Activated naive CD8-positive, alpha-beta T cell treated with anti-CD3 and anti-CD28 coated beads, Interleukin-2, amount 10 ng/mL, durations not matched to agents 7 days and 5 days (primary cell): ENCODE measurements around the gene ZYG11A. TPM values are rescaled to one million over a fixed set of nuclear protein-coding genes. Genes with fewer than 3 reads are reported as not detected.

ENCODE experiments used
- ATAC-seq: fragments of 150-1000 bp; cut with Tn5 transposase; one replicate; pipeline ENCODE4 v1.10.0; 2021; ENCODE audit warnings: low read depth, moderate library complexity
- POLR2A ChIA-PET: fragments of 350-600 bp; sonication (Branson Sonifier 250); formaldehyde crosslinking; loops from one replicate; lab custom pipeline; 2021; ENCODE audit warnings: antibody characterized with exemption; lab: Charles Lee
- DNase-seq: peaks from one replicate; pipeline ENCODE4 v3.0.0; 2021
- H3K27ac Mint-ChIP-seq: one replicate; pipeline ENCODE4 v1.8.0; 2022; ENCODE audit warnings: mild to moderate bottlenecking, mixed read lengths
- H3K27me3 Mint-ChIP-seq: one replicate; pipeline ENCODE4 v1.8.0; 2022; ENCODE audit warnings: mild to moderate bottlenecking, moderate library complexity, mixed read lengths
- H3K36me3 Mint-ChIP-seq: one replicate; pipeline ENCODE4 v1.8.0; 2021; ENCODE audit warnings: mild to moderate bottlenecking, mixed read lengths
- H3K4me1 Mint-ChIP-seq: one replicate; pipeline ENCODE4 v1.8.0; 2021; ENCODE audit warnings: mixed read lengths
- H3K4me3 Mint-ChIP-seq: one replicate; pipeline ENCODE4 v1.8.0; 2022; ENCODE audit warnings: mild to moderate bottlenecking, moderate library complexity, mixed read lengths
- H3K9me3 Mint-ChIP-seq: one replicate; pipeline ENCODE4 v1.8.0; 2021; ENCODE audit warnings: mixed read lengths
- microRNA-seq: library from miRNA; unstranded; fragments of <30 nt; microRNA quantifications from one replicate; pipeline ENCODE4 v1.2.0, GENCODE V29; 2022
- total RNA-seq, 2 experiments: library from RNA; stranded (reverse); gene quantifications; one replicate each; pipeline ENCODE4 v1.2.3, GENCODE V29; 2021

Gene ZYG11A
- total RNA-seq, 2 experiments from 2014 or later: 0.08 to 0.09 TPM

DNA sequence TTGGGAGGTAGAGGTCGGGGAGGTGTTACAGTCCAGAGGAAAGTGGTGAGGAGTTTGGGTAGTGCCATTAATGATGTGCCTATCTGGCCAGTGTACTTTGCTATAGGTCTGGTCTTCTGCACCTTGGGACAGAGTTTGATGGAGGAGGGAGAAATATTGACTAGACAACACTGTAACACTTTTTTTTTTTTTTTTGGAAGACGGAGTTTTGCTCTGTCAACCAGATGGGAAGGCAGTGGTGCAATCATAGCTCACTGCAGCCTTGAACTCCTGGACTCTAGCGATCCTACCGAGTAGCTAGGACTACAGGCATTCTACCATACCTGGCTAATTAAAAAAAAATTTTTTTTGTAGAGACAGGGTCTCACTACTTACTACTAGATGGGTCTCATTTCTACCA, 86.5 kb downstream of the ZYG11A start:
- DNase-seq (no peak), ATAC-seq (no peak)
- H3K27ac Mint-ChIP-seq: no peak overlapping the region
- H3K36me3 Mint-ChIP-seq: no peaks in the 10 kb centered on the region
- H3K4me1 Mint-ChIP-seq: peaks cover 12% of the 10 kb centered on the region
- no peaks in the 10 kb centered on the region for H3K9me3 Mint-ChIP-seq
- H3K4me3 Mint-ChIP-seq: no peak overlapping the region
- peaks cover 5% of the 10 kb centered on the region for H3K27me3 Mint-ChIP-seq
- POLR2A ChIA-PET: no interaction called here

DNA sequence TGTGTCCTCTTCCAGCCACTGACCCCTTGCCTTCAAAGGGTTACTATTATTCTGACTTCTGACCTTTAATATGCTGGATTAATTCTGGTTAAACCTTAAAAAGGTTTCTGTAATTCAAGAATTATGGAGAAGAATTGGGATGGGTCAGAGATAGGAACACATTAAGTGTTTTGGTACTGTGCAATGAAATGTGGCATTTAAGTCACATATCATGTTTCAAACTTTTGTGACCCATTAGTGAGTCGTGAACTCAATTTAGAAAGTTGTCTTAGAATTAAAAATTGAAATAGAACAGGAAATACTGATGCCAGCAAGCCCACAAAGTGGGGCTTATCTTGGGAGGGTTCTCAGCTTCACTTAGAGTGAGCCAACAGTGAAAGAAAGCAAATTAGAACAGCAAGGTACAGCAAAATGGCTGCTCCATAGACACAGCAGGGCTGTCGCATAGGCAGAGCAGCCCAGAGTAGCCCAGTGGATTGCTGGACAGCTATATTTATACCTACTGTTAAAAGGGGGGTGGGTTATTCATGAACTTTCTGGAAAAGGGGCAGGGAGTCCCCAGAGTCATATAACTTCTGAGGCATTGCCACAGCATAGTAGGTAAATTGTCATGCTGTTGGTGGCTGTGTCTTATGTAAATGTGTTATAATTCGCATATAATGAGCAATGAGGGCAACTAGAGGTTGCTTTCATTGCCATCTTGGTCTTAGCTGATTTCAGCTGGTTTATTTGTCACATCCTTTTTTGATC, 95.0 kb downstream of the ZYG11A start:
- Mint-ChIP-seq H3K27me3 (no peaks in the 10 kb centered on the region), H3K4me1 (no peaks in the 10 kb centered on the region), H3K9me3 (no peaks in the 10 kb centered on the region), H3K4me3 (no peak overlapping the region), H3K27ac (no peak overlapping the region), H3K36me3 (no peaks in the 10 kb centered on the region)
- POLR2A ChIA-PET: no interaction called here
- ATAC-seq (no peak), DNase-seq (no peak)

DNA sequence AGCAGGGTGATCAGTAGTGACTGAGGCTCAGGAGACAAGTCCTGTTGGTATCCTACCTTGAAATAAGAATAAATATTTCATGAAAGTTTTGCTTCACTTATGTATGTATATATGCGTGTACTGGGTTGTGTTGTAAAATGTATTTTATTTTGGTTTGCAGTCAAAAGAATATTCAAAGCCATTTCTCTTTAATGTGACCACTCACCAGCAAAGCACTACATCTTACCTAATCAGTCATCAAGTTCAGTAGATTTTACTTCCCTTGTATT, 95.6 kb downstream of the ZYG11A start:
- H3K36me3 Mint-ChIP-seq: no peaks in the 10 kb centered on the region
- no peak overlapping the region for H3K27ac Mint-ChIP-seq
- POLR2A ChIA-PET: no interaction called here
- no peaks in the 10 kb centered on the region for H3K9me3 Mint-ChIP-seq
- ATAC-seq (no peak), DNase-seq (no peak)
- no peaks in the 10 kb centered on the region for H3K27me3 Mint-ChIP-seq
- no peak overlapping the region for H3K4me3 Mint-ChIP-seq
- no peaks in the 10 kb centered on the region for H3K4me1 Mint-ChIP-seq

DNA sequence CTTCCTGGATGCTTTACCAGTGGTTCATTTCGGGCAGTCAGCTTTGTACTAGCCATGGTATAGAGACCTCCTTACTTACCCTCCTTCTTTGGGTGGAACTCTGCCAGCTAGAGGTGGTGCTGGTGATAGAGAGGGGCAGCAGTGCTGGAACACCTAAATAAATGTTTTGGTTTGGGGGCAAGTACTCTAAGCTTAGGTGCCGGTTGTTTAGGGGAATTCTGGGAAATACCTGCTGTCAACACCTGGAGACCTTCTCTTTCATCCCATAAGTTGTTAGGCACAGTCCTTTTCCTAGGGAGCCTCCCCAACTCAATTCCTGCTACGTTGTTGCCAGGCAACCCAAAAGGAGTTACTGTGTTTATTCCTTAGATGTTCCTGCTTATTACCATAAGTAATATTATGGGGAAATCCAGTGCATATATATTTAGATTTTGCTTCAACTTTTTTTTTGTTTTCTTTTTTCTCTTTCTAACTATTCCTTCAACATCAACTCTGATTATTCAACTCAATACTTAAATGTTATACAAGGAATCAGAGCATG, 101.4 kb downstream of the ZYG11A start:
- no peaks in the 10 kb centered on the region for H3K4me1 Mint-ChIP-seq
- H3K9me3 Mint-ChIP-seq: no peaks in the 10 kb centered on the region
- H3K4me3 Mint-ChIP-seq: no peak overlapping the region
- no peaks in the 10 kb centered on the region for H3K27me3 Mint-ChIP-seq
- ATAC-seq: no peak
- no peaks in the 10 kb centered on the region for H3K36me3 Mint-ChIP-seq
- no peak overlapping the region for H3K27ac Mint-ChIP-seq
- POLR2A ChIA-PET: no interaction called here
- DNase-seq: no peak

DNA sequence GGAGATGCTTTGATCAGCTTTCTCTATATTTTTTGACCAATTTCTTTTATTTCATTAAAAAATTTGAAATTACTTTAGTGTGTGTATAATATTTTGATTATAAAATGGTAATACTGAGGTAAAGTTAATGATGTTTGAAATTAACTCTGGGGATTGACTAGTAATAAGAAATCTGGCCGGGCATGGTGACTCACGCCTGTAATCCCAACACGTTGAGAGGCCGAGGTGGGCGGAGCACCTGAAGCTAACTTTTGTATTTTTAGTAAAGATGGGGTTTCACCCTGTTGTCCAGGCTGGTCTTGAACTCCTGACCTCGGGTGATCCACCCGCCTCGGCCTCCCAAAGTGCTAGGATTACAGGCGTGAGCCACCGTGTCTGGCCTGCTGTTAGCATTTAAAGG, 102.0 kb downstream of the ZYG11A start:
- ATAC-seq (no peak), DNase-seq (no peak)
- POLR2A ChIA-PET: no interaction called here
- Mint-ChIP-seq H3K4me1 (no peaks in the 10 kb centered on the region), H3K36me3 (peaks cover 4% of the 10 kb centered on the region), H3K27me3 (no peaks in the 10 kb centered on the region), H3K27ac (no peak overlapping the region), H3K4me3 (no peak overlapping the region), H3K9me3 (no peaks in the 10 kb centered on the region)

Small RNAs within 50 kb of the gene (microRNA-seq; reads per million reads assigned to microRNA genes)
- not detected for gene MIR1273F
- not detected for gene MIR1273G
- not detected for gene MIR5095

Other genes starting within 250 kb of the ZYG11A start
- gene GPX7, start 240.4 kb upstream of the ZYG11A start, total RNA-seq: 10 to 100 TPM; 13.5 to 13.9 TPM
- 10 to 100 TPM; 27.9 to 28.8 TPM for gene SHISAL2A, start 209.6 kb upstream of the ZYG11A start, total RNA-seq
- 10 to 100 TPM; 10.2 to 10.9 TPM for gene COA7, start 144.4 kb upstream of the ZYG11A start, total RNA-seq
- gene ZYG11B, start 116.3 kb upstream of the ZYG11A start, total RNA-seq: 10 to 100 TPM; 13.7 to 13.8 TPM
- gene ECHDC2, start 79.0 kb downstream of the ZYG11A start, total RNA-seq: 10 to 100 TPM; 80.7 to 88.4 TPM
- gene SCP2, start 84.5 kb downstream of the ZYG11A start, total RNA-seq: 10 to 100 TPM; 81.0 to 81.6 TPM
- under 1 TPM in 1 of 2 experiments, not detected in 1; 0.14 TPM for gene PODN, start 219.5 kb downstream of the ZYG11A start, total RNA-seq